Caco-2 (cell line): ENCODE data around the gene MAPT. TPM values are rescaled to one million over a fixed set of nuclear protein-coding genes. Genes with fewer than 3 reads are reported as not detected.

Experiments
- BruUV-seq: library from RNA; stranded (reverse); fragments of 400-500 nt; replicated peaks from 2 replicates; lab custom pipeline; 2021; lab: Mats Ljungman, UMichigan
- CTCF ChIA-PET: fragments of 300-600 bp; sonication (Branson Sonifier 250); formaldehyde crosslinking; loops from one replicate; lab custom pipeline; 2022; ENCODE audit warnings: antibody characterized with exemption; lab: Charles Lee
- POLR2A ChIA-PET: fragments of 300-600 bp; sonication (Branson Sonifier 250); formaldehyde crosslinking; loops from one replicate; lab custom pipeline; 2022; ENCODE audit warnings: antibody characterized with exemption; lab: Charles Lee
- DNase-seq, 2 experiments: peaks; one replicate each; pipeline versions ENCODE4 v3.0.0 to v3.0.0-alpha.2; 2020 to 2022
- H3K27me3 ChIP-seq: replicated peaks from 2 replicates; pipeline ENCODE4 v1.6.0; 2011; ENCODE audit warnings: low read length; ENCODE audit not compliant: control insufficient read depth, insufficient read depth
- H3K36me3 ChIP-seq: 2 replicates; pipeline ENCODE4 v1.5.1; 2011; ENCODE audit warnings: low read length; ENCODE audit not compliant: control insufficient read depth, insufficient read depth
- H3K4me1 ChIP-seq: fragments of 250-450 bp; sonication (Bioruptor Pico); 2 replicates; pipeline ENCODE4 v1.5.1; 2020; ENCODE audit warnings: mild to moderate bottlenecking
- H3K4me3 ChIP-seq: 2 replicates; pipeline ENCODE4 v1.5.1; 2011; ENCODE audit warnings: low read depth, mild to moderate bottlenecking, control low read depth, low read length
- H3K9me3 ChIP-seq: fragments of 250-450 bp; sonication (Bioruptor Pico); 2 replicates; pipeline ENCODE4 v1.5.1; 2020; ENCODE audit warnings: mild to moderate bottlenecking, moderate library complexity
- H3K27ac Mint-ChIP-seq: one replicate; pipeline ENCODE4 v1.8.0; 2022; ENCODE audit warnings: mixed read lengths; ENCODE audit not compliant: unreplicated experiment
- H3K27me3 Mint-ChIP-seq: one replicate; pipeline ENCODE4 v1.8.0; 2022; ENCODE audit warnings: mixed read lengths; ENCODE audit not compliant: insufficient read depth, unreplicated experiment
- H3K36me3 Mint-ChIP-seq: one replicate; pipeline ENCODE4 v1.8.0; 2022; ENCODE audit warnings: mild to moderate bottlenecking, mixed read lengths; ENCODE audit not compliant: insufficient read depth, unreplicated experiment
- H3K4me1 Mint-ChIP-seq: one replicate; pipeline ENCODE4 v1.8.0; 2022; ENCODE audit warnings: low read depth, mixed read lengths; ENCODE audit not compliant: unreplicated experiment
- H3K4me3 Mint-ChIP-seq: one replicate; pipeline ENCODE4 v1.8.0; 2022; ENCODE audit warnings: mild to moderate bottlenecking, moderate library complexity, mixed read lengths; ENCODE audit not compliant: unreplicated experiment
- H3K9me3 Mint-ChIP-seq: one replicate; pipeline ENCODE4 v1.8.0; 2022; ENCODE audit warnings: mixed read lengths; ENCODE audit not compliant: unreplicated experiment
- intact Hi-C: fragments of 100-400 bp; cut with micrococcal nuclease; formaldehyde crosslinking; loops from one replicate; pipeline ENCODE4 v1.10.0; 2022; ENCODE audit not compliant: unreplicated experiment
- total RNA-seq: library from RNA; stranded (reverse); gene quantifications from 2 replicates; pipeline ENCODE4 v1.2.3, GENCODE V29; 2022
- TF ChIP-seq, protein P1 (sequence below), 2 experiments: fragments of 200-600 bp in 1 of 2; IDR thresholded peaks; 1 replicate in 1 of 2; 2 replicates in 1 of 2; pipeline versions ENCODE4 v1.5.1 to v1.8.0; 2011 to 2022; ENCODE audit warnings: antibody characterized with exemption in 1 of 2, control low read depth in 1 of 2, inconsistent platforms in 1 of 2, low read depth in 1 of 2, low read length in 1 of 2, mild to moderate bottlenecking in 1 of 2, moderate library complexity in 1 of 2; ENCODE audit not compliant: insufficient read depth in 1 of 2, severe bottlenecking in 1 of 2, unreplicated experiment in 1 of 2

MAPT gene
- total RNA-seq, 1 experiment from 2014 or later, result 0.95 TPM

DNA sequence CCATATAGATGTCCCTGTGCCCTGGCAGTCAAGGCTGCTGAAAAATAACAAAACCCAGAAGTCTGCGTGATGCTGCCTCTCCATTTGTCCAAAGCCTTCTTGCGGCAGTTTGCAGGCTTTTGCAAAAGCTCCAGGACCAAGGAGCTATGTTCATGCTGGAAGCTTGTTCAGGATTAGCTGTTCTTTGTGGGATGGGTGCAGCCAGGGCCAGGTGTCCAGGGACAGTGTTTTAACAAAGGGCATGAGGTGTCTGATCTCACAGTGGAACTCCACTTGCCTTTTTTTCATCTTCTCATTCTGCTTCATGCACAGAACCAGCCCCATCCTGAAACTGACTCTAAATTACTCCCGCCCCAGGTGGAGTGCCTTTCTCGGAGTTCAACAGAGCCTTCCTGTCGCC is 73.0 kb downstream of the MAPT start:
- peaks cover 8% of the 10 kb centered on the region for H3K27me3 Mint-ChIP-seq
- Histone ChIP-seq H3K9me3 (peaks cover 3% of the 10 kb centered on the region; the same call in 1 of the 2 replicates), H3K36me3 (no peaks in the 10 kb centered on the region), H3K27me3 (no peaks in the 10 kb centered on the region; the same call in 1 of the 2 replicates), H3K4me3 (no peak overlapping the region), H3K4me1 (no peaks in the 10 kb centered on the region)
- ChIA-PET POLR2A (no interaction called here), CTCF (no interaction called here)
- H3K4me1 Mint-ChIP-seq, result no peaks in the 10 kb centered on the region
- TF ChIP-seq, protein P1, sequence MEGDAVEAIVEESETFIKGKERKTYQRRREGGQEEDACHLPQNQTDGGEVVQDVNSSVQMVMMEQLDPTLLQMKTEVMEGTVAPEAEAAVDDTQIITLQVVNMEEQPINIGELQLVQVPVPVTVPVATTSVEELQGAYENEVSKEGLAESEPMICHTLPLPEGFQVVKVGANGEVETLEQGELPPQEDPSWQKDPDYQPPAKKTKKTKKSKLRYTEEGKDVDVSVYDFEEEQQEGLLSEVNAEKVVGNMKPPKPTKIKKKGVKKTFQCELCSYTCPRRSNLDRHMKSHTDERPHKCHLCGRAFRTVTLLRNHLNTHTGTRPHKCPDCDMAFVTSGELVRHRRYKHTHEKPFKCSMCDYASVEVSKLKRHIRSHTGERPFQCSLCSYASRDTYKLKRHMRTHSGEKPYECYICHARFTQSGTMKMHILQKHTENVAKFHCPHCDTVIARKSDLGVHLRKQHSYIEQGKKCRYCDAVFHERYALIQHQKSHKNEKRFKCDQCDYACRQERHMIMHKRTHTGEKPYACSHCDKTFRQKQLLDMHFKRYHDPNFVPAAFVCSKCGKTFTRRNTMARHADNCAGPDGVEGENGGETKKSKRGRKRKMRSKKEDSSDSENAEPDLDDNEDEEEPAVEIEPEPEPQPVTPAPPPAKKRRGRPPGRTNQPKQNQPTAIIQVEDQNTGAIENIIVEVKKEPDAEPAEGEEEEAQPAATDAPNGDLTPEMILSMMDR (IDR thresholded peaks at IDR 0.05; ENCODE audit: insufficient read depth in 1 of 2, low read depth in 1 of 2, low read length in 1 of 2, severe bottlenecking in 1 of 2, unreplicated experiment in 1 of 2), result no peak
- DNase-seq, result no peak
- H3K4me3 Mint-ChIP-seq, result no peak overlapping the region
- no peaks in the 10 kb centered on the region for H3K36me3 Mint-ChIP-seq
- intact Hi-C loops, result no loop called here
- peaks cover 13% of the 10 kb centered on the region for H3K9me3 Mint-ChIP-seq
- no peak overlapping the region for H3K27ac Mint-ChIP-seq
- BruUV-seq, result no TSS peak

DNA sequence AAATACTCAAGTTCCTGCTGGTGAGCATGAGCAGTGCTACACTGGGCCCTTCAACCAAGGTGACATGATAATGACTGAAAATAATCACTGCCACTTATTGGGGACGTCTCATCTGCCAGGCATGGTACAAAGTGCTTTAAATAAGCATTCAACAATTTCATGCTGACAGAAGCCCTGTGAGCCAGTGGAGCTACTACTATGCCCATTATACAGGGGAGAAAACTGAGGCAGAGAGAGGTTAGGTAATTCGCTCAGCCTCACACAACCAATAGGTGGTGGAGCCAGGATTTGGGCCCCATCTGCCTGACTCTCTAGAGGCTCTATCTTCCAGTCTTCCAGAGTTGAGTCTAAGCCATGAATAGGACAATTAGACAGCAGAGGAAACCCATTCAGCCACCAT is 74.4 kb downstream of the MAPT start:
- Mint-ChIP-seq H3K36me3 (no peaks in the 10 kb centered on the region), H3K9me3 (peaks cover 13% of the 10 kb centered on the region)
- BruUV-seq, result no TSS peak

DNA sequence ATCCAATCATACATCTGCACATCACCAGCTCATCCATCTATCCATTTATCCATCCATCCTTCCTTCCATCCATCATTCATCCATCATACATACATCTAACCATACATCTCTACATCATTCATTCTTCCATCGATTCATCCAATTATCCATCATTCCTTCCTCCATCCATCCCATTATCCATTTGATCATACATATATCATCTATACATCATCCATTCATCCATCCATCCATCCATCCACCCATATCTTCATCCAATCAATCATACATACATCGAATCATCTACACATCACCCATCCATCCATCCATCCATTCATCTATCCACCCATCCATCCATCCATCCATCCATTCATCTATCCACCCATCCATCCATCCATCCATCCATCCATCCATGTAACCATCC is 75.4 kb downstream of the MAPT start:
- POLR2A ChIA-PET, result no interaction called here
- no peak for DNase-seq
- intact Hi-C loops, result no loop called here
- Mint-ChIP-seq H3K9me3 (peaks cover 13% of the 10 kb centered on the region), H3K4me3 (no peak overlapping the region), H3K27ac (no peak overlapping the region), H3K36me3 (no peaks in the 10 kb centered on the region), H3K27me3 (peaks cover 8% of the 10 kb centered on the region), H3K4me1 (no peaks in the 10 kb centered on the region)
- CTCF ChIA-PET, result no interaction called here
- no TSS peak for BruUV-seq
- Histone ChIP-seq H3K4me1 (no peaks in the 10 kb centered on the region), H3K36me3 (no peaks in the 10 kb centered on the region), H3K4me3 (no peak overlapping the region), H3K9me3 (peaks cover 8% of the 10 kb centered on the region; the same call in 1 of the 2 replicates), H3K27me3 (no peaks in the 10 kb centered on the region; the same call in 1 of the 2 replicates)
- TF ChIP-seq, protein P1 (IDR thresholded peaks at IDR 0.05; ENCODE audit: insufficient read depth in 1 of 2, low read depth in 1 of 2, low read length in 1 of 2, severe bottlenecking in 1 of 2, unreplicated experiment in 1 of 2), result no peak

More for the DNA sequence above, 74.4 kb downstream of the MAPT start:
- Mint-ChIP-seq H3K27me3 (peaks cover 8% of the 10 kb centered on the region), H3K4me1 (no peaks in the 10 kb centered on the region), H3K4me3 (no peak overlapping the region), H3K27ac (no peak overlapping the region)
- H3K4me1 ChIP-seq, result no peaks in the 10 kb centered on the region
- H3K36me3 ChIP-seq, result no peaks in the 10 kb centered on the region
- DNase-seq, result no peak
- H3K9me3 ChIP-seq, result peaks cover 8% of the 10 kb centered on the region; the same call in 1 of the 2 replicates
- intact Hi-C loops, result no loop called here
- H3K27me3 ChIP-seq, result no peaks in the 10 kb centered on the region; the same call in 1 of the 2 replicates
- TF ChIP-seq, protein P1 (IDR thresholded peaks at IDR 0.05; ENCODE audit: insufficient read depth in 1 of 2, low read depth in 1 of 2, low read length in 1 of 2, severe bottlenecking in 1 of 2, unreplicated experiment in 1 of 2), result no peak
- CTCF ChIA-PET, result no interaction called here
- no peak overlapping the region for H3K4me3 ChIP-seq
- POLR2A ChIA-PET, result no interaction called here
